ENCODE results near the gene MAPK8IP2. TPM values are rescaled to one million over a fixed set of nuclear protein-coding genes. Genes with fewer than 3 reads are reported as not detected.

MAPK8IP2 gene
- total and polyA plus RNA-seq, 10 of the 15 experiments (the other 5 are each of a cell fraction or from before 2014, with no cell fraction given), result 0.01 to 0.13 (median 0.06) TPM; not detected in 4

DNA sequence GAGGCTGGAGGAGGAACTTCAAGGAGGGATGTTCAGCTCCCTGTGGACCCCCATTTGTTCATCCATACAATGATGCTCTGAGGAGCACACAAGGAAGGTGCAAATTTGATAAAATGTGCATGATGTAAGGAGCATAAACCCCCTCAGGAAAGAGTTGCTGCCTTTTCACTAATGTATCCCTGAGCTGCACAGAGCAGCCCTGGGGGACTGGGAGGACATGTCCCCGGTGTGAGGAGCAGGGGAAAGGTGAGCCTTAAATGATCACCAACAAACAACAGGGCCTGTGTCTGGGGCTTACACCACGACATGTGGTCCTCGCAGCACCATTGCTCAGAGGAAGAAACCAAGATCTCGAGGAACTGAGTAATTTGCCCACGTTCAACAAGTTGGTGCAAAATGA lies 3.5 kb upstream of the MAPK8IP2 start:
- Histone ChIP-seq H3K27me3 (replicated peaks in 1 of 2; ENCODE audit: control insufficient read depth in 2 of 2, insufficient read depth in 2 of 2, low read length in 1 of 2) (peaks cover 0 to 5% of the 10 kb centered on the region in 2 experiments; a peak in 2 of 4 replicates), H4K20me1 (ENCODE audit: control insufficient read depth, insufficient read depth) (no peaks in the 10 kb centered on the region), H3K4me1 (ENCODE audit: control insufficient read depth, insufficient read depth, low read length) (no peaks in the 10 kb centered on the region), H2AFZ (ENCODE audit: control insufficient read depth, low read depth, low read length) (no peak overlapping the region), H3K9ac (ENCODE audit: control insufficient read depth, insufficient read depth, low read length) (no peak overlapping the region), H3K4me2 (ENCODE audit: control insufficient read depth, insufficient read depth) (no peak overlapping the region), H3K27ac (ENCODE audit: control insufficient read depth, insufficient read depth) (no peak overlapping the region), H3K79me2 (ENCODE audit: control insufficient read depth, insufficient read depth, low read length) (no peaks in the 10 kb centered on the region), H3K36me3 (ENCODE audit: control insufficient read depth in 2 of 2, insufficient read depth in 2 of 2, low read length in 1 of 2) (no peaks in the 10 kb centered on the region), H3K9me3 (replicated peaks; ENCODE audit: control insufficient read depth, insufficient read depth, low read length) (no peaks in the 10 kb centered on the region), H3K4me3 (no peak overlapping the region)
- in situ Hi-C loops (cut with MboI), result no loop called here
- ChIA-PET CTCF (no interaction called here), POLR2A (no interaction called here), RAD21 (ENCODE audit: unreplicated experiment) (no interaction called here), SMC1A (ENCODE audit: uncharacterized antibody, unreplicated experiment) (interaction anchor here (1.2 kb wide), 1 partner anchor 87 kb away, joined by 3 read pairs; no protein-coding TSS in a partner anchor)
- ATAC-seq (no peak), FAIRE-seq (no peak), DNase-seq (ENCODE audit: low read depth, low spot score) (no peak)
- WGBS (ENCODE audit: insufficient coverage, insufficient replicate concordance, low lambda C conversion rate, missing lambda C conversion rate), result 39% methylated on average over 5 of the region's 5 CpGs
- intact Hi-C loops (cut with micrococcal nuclease; ENCODE audit: unreplicated experiment), result no loop called here
- BruUV-seq (replicated peaks), result no TSS peak
- TF ChIP-seq RAD21 (IDR thresholded peaks at IDR 0.05; ENCODE audit: insufficient read depth, low read depth, low read length) (no peak), CHD1 (IDR thresholded peaks at IDR 0.05; ENCODE audit: low read depth, low read length) (no peak), NRF1 (conservative IDR thresholded peaks at IDR 0.05; ENCODE audit: low read depth, low read length) (no peak), FOS (IDR thresholded peaks at IDR 0.05; ENCODE audit: borderline replicate concordance, extremely low read depth, insufficient read length) (no peak), MEF2A (IDR thresholded peaks at IDR 0.05; ENCODE audit: insufficient read depth, low read depth, low read length) (no peak)
- TF ChIP-seq, protein P1, sequence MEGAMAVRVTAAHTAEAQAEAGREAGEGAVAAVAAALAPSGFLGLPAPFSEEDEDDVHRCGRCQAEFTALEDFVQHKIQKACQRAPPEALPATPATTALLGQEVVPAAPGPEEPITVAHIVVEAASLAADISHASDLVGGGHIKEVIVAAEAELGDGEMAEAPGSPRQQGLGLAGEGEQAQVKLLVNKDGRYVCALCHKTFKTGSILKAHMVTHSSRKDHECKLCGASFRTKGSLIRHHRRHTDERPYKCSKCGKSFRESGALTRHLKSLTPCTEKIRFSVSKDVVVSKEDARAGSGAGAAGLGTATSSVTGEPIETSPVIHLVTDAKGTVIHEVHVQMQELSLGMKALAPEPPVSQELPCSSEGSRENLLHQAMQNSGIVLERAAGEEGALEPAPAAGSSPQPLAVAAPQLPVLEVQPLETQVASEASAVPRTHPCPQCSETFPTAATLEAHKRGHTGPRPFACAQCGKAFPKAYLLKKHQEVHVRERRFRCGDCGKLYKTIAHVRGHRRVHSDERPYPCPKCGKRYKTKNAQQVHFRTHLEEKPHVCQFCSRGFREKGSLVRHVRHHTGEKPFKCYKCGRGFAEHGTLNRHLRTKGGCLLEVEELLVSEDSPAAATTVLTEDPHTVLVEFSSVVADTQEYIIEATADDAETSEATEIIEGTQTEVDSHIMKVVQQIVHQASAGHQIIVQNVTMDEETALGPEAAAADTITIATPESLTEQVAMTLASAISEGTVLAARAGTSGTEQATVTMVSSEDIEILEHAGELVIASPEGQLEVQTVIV (IDR thresholded peaks at IDR 0.05; ENCODE audit: borderline replicate concordance, partially characterized antibody), result no peak
